ENCODE results near the gene CNOT3.
"Not testable (repeated sequence)": the region's sequence is repeated elsewhere in the genome, so short reads cannot be mapped to it uniquely, and the experiment has no call there.

Gene CNOT3

GRCh38 chr19:54180691-54181091 lies 43.1 kb downstream of the CNOT3 start:
- H3K4me3 ChIP-seq (ENCODE audit: low read length): no peak overlapping the region
- TF ChIP-seq ZNF274 (IDR thresholded peaks at IDR 0.05; ENCODE audit: low read depth, low read length): no peak

- not testable (repeated sequence) for H3K4me3 ChIP-seq (ENCODE audit: low read length)
Measured at GRCh38 chr19:54181894-54182293, 44.3 kb downstream of the CNOT3 start.

GRCh38 chr19:54183431-54183830 lies 45.9 kb downstream of the CNOT3 start:
- no peak for TF ChIP-seq ZNF274 (IDR thresholded peaks at IDR 0.05; ENCODE audit: low read depth, low read length)
- H3K4me3 ChIP-seq (ENCODE audit: low read length): no peak overlapping the region

GRCh38 chr19:54186351-54186750 lies 48.8 kb downstream of the CNOT3 start:
- no peak for TF ChIP-seq ZNF274 (IDR thresholded peaks at IDR 0.05; ENCODE audit: low read depth, low read length)
- no peak overlapping the region for H3K4me3 ChIP-seq (ENCODE audit: low read length)

- TF ChIP-seq ZNF274 (IDR thresholded peaks at IDR 0.05; ENCODE audit: low read depth, low read length): no peak
Measured at GRCh38 chr19:54186934-54187381, 49.4 kb downstream of the CNOT3 start.

GRCh38 chr19:54188215-54188871 lies 50.8 kb downstream of the CNOT3 start:
- peak overlapping the region; percentile 66 for H3K4me3 ChIP-seq (ENCODE audit: low read length)
- TF ChIP-seq ZNF274 (IDR thresholded peaks at IDR 0.05; ENCODE audit: low read depth, low read length): no peak

More at GRCh38 chr19:54186934-54187381, 49.4 kb downstream of the CNOT3 start:
- no peak overlapping the region for H3K4me3 ChIP-seq (ENCODE audit: low read length)

GRCh38 chr19:54189145-54189734 lies 51.7 kb downstream of the CNOT3 start, which contains the start of gene MBOAT7:
MBOAT7 (minus strand) TSS chr19:54189580; CDS start chr19:54188508, 1,072 bp downstream.
- H3K4me3 ChIP-seq (ENCODE audit: low read length): peak within 1 kb of the TSS; percentile 66
- no peak for TF ChIP-seq ZNF274 (IDR thresholded peaks at IDR 0.05; ENCODE audit: low read depth, low read length)

- peak overlapping the region; percentile 65; the same call in 1 of the 2 replicates for H3K4me3 ChIP-seq (ENCODE audit: low read length)
- no peak for TF ChIP-seq ZNF274 (IDR thresholded peaks at IDR 0.05; ENCODE audit: low read depth, low read length)
Measured at GRCh38 chr19:54189735-54190502, 52.4 kb downstream of the CNOT3 start.

GRCh38 chr19:54190503-54191010 lies 53.0 kb downstream of the CNOT3 start:
- TF ChIP-seq ZNF274 (IDR thresholded peaks at IDR 0.05; ENCODE audit: low read depth, low read length): no peak
- H3K4me3 ChIP-seq (ENCODE audit: low read length): peak overlapping the region; percentile 69; the same call in 1 of the 2 replicates

GRCh38 chr19:54191011-54191810 lies 53.6 kb downstream of the CNOT3 start, which contains the start of gene TSEN34:
TSEN34 (plus strand) TSS chr19:54191308; CDS start chr19:54191365, 57 bp downstream.
- no peak for TF ChIP-seq ZNF274 (IDR thresholded peaks at IDR 0.05; ENCODE audit: low read depth, low read length)
- peak within 1 kb of the TSS; percentile 69; the same call in 1 of the 2 replicates for H3K4me3 ChIP-seq (ENCODE audit: low read length)

GRCh38 chr19:54191811-54192453 lies 54.4 kb downstream of the CNOT3 start:
- peak overlapping the region; percentile 69; the same call in 1 of the 2 replicates for H3K4me3 ChIP-seq (ENCODE audit: low read length)
- TF ChIP-seq ZNF274 (IDR thresholded peaks at IDR 0.05; ENCODE audit: low read depth, low read length): no peak

- no peak overlapping the region for H3K4me3 ChIP-seq (ENCODE audit: low read length)
- no peak for TF ChIP-seq ZNF274 (IDR thresholded peaks at IDR 0.05; ENCODE audit: low read depth, low read length)
Measured at GRCh38 chr19:54193011-54193410, 55.4 kb downstream of the CNOT3 start.

- H3K4me3 ChIP-seq (ENCODE audit: low read length): not testable (repeated sequence)
Measured at GRCh38 chr19:54194463-54194862, 56.9 kb downstream of the CNOT3 start.
